A549 treated with dexamethasone at 1 μM for 4 hours (cell line): ENCODE results near the gene TBPL1. TPM values are rescaled to one million over a fixed set of nuclear protein-coding genes. Genes with fewer than 3 reads are reported as not detected.

Experiments
- total RNA-seq: library from RNA; stranded (reverse); fragments of 200-300 nt; extraction: Qiagen RNA extraction; gene quantifications from 5 replicates; pipeline ENCODE4 v1.2.3, GENCODE V29; 2022

Gene TBPL1
- total RNA-seq, result 16.6 to 23.2 TPM (median 22.3 TPM) in 5 replicates

DNA sequence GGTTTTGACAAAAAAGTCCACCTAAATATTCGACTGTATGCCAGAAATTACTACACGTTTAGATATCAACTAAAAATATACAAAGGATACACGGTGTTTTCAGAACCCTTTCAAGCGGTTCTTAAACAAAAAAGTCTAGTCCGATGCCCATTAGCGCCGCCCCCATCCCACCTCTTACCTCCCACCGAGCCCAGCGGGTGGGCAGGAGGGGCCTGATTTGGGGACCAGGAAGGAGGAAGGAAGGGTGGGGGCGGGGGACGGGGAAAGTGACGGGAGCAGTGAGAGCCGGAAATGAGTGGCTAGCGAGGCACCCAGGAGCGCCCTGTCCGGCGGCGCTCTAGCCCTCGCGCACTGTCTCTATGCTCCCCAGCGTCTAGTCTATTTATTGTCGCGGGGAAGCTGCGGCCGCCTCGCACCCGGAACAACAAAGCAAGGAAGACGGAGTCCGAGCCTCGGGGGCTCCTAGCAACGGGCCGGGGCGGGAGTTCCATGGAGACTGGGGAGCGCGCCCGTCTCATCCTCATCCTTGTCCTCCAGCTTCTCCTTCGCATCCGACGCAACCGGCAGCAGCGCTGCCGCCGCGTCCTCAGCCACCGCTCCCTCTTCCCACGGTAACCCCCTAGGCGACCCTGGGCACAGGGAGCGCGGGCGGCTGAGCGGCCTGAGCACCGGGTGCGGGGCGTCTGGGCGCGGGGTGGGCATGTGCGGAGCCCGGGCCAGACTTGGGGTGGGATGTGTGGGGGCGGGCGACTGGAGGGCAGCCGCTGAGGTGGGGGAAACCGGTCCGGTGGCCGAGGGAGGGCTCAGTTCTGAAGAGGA lies at the start of gene TBPL1:
TBPL1 (plus strand) TSS at position 410 of the 819 bp plus-strand sequence. CDS start 26,902 bp downstream, outside the sequence.

Other genes starting within 250 kb of the TBPL1 start
- gene TCF21, start 64.1 kb upstream of the TBPL1 start, total RNA-seq, result 0.02 to 0.06 TPM (median 0.04 TPM) in 4 of 5 replicates, not detected in the other
- 0.23 to 0.41 TPM (median 0.24 TPM) in 5 replicates for gene SLC2A12, start 99.4 kb downstream of the TBPL1 start, total RNA-seq